ENCODE measurements around the gene ZNF385B. TPM values are rescaled to one million over a fixed set of nuclear protein-coding genes. Genes with fewer than 3 reads are reported as not detected.
"Not testable (repeated sequence)": the region's sequence is repeated elsewhere in the genome, so short reads cannot be mapped to it uniquely, and the experiment has no call there.

The ZNF385B gene
- total and polyA plus RNA-seq, 12 donors, result 2.0 to 15.3 (median 8.4) TPM

DNA sequence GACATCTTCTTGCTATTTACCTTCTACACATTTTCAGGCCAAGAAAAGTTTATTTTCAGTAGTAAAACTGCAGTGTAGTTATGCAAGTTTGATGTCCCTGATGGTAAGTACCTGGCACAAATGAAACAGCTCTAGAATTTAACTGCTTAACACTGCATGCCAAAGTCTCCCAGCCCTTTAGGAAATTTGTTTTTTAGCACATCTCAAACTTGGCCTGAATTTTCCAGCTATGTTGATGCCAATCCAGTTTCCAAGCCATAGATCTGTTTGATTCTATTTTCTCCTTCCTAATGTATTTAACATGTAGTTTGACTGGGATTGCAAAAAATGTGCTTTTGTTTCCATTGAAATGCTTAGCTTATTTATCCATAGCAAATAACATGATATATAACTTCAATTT lies 29.3 kb upstream of the ZNF385B start:
- intact Hi-C loops (cut with DNase I), result no loop called here
- Histone ChIP-seq H3K4me1 (replicated peaks in 1 of 2) (no peaks in the 10 kb centered on the region), H3K27ac (no peak overlapping the region), H3K4me3 (no peak overlapping the region), H3K27me3 (no peaks in the 10 kb centered on the region), H3K36me3 (replicated peaks in 1 of 2) (no peaks in the 10 kb centered on the region), H3K9me3 (replicated peaks in 1 of 3) (no peaks in the 10 kb centered on the region)
- TF ChIP-seq, protein P1, sequence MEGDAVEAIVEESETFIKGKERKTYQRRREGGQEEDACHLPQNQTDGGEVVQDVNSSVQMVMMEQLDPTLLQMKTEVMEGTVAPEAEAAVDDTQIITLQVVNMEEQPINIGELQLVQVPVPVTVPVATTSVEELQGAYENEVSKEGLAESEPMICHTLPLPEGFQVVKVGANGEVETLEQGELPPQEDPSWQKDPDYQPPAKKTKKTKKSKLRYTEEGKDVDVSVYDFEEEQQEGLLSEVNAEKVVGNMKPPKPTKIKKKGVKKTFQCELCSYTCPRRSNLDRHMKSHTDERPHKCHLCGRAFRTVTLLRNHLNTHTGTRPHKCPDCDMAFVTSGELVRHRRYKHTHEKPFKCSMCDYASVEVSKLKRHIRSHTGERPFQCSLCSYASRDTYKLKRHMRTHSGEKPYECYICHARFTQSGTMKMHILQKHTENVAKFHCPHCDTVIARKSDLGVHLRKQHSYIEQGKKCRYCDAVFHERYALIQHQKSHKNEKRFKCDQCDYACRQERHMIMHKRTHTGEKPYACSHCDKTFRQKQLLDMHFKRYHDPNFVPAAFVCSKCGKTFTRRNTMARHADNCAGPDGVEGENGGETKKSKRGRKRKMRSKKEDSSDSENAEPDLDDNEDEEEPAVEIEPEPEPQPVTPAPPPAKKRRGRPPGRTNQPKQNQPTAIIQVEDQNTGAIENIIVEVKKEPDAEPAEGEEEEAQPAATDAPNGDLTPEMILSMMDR (IDR thresholded peaks at IDR 0.05), result no peak
- TF ChIP-seq POLR2A (IDR thresholded peaks at IDR 0.05), result no peak
- DNase-seq, result no peak

DNA sequence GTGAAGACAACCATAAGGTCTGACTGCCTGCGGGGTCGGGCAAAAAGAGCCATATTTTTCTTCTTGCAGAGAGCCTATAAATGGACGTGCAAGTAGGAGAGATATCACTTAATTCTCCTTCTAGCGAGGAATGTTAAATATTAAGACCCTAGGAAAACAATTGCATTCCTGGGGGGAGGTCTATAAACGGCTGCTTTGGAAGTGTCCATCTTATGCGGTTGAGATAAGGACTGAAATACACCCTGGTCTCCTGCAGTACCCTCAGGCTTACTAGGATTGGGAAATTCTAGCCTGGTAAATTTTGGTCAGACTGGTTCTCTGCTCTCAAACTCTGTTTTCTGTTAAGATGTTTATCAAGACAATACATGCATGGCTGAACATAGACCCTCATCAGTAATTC lies 27.2 kb upstream of the ZNF385B start:
- intact Hi-C loops (cut with DNase I); H3K4me1 ChIP-seq (replicated peaks in 1 of 2); H3K36me3 ChIP-seq (replicated peaks in 1 of 2); H3K4me3 ChIP-seq; H3K9me3 ChIP-seq (replicated peaks in 1 of 3); H3K27me3 ChIP-seq; DNase-seq; H3K27ac ChIP-seq: not testable (repeated sequence)
- WGBS, 4 donors, result 88 to 96% (median 91%) methylated on average over 6 of the region's 6 CpGs

GRCh38 chr2:179884193-179884592 lies 22.8 kb upstream of the ZNF385B start:
- Histone ChIP-seq H3K4me1 (replicated peaks in 1 of 2) (no peaks in the 10 kb centered on the region), H3K4me3 (no peak overlapping the region), H3K9me3 (replicated peaks in 1 of 3) (no peaks in the 10 kb centered on the region), H3K27ac (no peak overlapping the region), H3K27me3 (no peaks in the 10 kb centered on the region), H3K36me3 (replicated peaks in 1 of 2) (no peaks in the 10 kb centered on the region)
- no peak for TF ChIP-seq POLR2A (IDR thresholded peaks at IDR 0.05)
- TF ChIP-seq, protein P1 (IDR thresholded peaks at IDR 0.05), result no peak
- intact Hi-C loops (cut with DNase I), result no loop called here
- DNase-seq, result peak in 2 of 7 donors; percentile 22 to 33
- WGBS, 4 donors, result 53 to 66% (median 59%) methylated on average over 6 to 8 of the region's 8 CpGs

DNA sequence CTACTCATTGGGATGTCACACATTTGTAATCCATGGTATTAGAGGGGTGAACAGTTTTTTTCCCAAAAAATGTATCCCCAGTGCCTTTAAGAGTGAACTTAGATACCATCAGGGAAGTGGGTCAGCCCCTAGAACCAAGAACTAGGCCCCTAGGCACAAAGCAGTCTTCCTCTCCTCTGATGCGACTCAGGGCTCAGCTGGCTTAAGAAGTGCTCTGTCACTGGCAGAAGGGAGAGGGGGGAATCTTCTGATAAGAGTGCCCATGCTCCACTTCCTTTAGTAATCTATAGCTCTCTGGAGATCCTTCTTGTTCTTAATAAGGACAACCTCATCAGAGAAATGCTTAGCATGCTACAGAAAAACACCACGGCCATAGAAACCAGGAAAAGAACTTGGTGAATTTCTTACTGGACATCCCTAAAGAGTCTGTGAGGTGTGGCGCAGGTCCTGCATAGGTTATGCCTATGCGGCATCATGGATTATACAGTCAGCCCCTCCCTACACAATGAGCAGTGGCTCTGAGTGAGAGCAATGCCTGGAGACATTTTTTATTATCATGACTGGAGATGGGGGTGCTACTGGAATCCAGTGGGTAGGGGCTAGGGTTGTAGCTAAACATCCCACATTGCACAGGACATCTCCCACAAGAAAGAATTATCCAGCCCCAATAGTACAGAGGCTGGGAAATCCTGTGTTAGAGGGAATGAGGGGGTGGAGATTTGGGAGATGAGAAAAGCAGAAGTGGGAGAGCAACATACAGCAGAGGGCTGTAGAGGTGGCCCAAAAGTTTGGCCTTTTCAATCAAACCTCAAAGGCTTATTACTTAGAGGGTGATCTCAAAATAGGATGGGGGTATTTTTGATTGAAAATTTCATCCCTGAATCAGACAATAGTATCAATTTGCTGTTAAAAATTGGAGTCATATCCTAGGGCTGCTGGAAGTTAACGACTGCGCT lies 21.7 kb upstream of the ZNF385B start:
- TF ChIP-seq POLR2A (IDR thresholded peaks at IDR 0.05), result no peak
- TF ChIP-seq, protein P1 (IDR thresholded peaks at IDR 0.05), result no peak
- Histone ChIP-seq H3K36me3 (replicated peaks in 1 of 2) (no peaks in the 10 kb centered on the region), H3K27me3 (no peaks in the 10 kb centered on the region), H3K4me3 (no peak overlapping the region), H3K9me3 (replicated peaks in 1 of 3) (no peaks in the 10 kb centered on the region), H3K27ac (no peak overlapping the region), H3K4me1 (replicated peaks in 1 of 2) (no peaks in the 10 kb centered on the region)
- WGBS, 4 donors, result 88 to 97% (median 92%) methylated on average over 6 of the region's 6 CpGs
- intact Hi-C loops (cut with DNase I), result no loop called here
- no peak for DNase-seq

Measured in adrenal gland (tissue), 12 donors.